Stimulated activated CD4-positive, alpha-beta T cell treated with anti-CD3 and anti-CD28 coated beads, Interleukin-15, amount 100 ng/mL, for 24 hours (primary cell): Measurements from ENCODE around the gene SAXO1.
"Not testable (repeated sequence)": the region's sequence is repeated elsewhere in the genome, so short reads cannot be mapped to it uniquely, and the experiment has no call there.

Experiments
- DNase-seq: peaks from one replicate; pipeline ENCODE4 v3.0.0-alpha.2; 2020

SAXO1 gene

GRCh38 chr9:18955626-18956025, 77.4 kb downstream of the SAXO1 start:
- DNase-seq: no peak

- DNase-seq: no peak
Observed at GRCh38 chr9:18951936-18952335, 81.1 kb downstream of the SAXO1 start.

GRCh38 chr9:18947892-18948339, 85.1 kb downstream of the SAXO1 start:
- DNase-seq: no peak

- no peak for DNase-seq
Observed at GRCh38 chr9:18942801-18943200, 90.2 kb downstream of the SAXO1 start.

GRCh38 chr9:18941060-18941740, 91.8 kb downstream of the SAXO1 start:
- DNase-seq: no peak

- no peak for DNase-seq
Observed at GRCh38 chr9:18939943-18940342, 93.1 kb downstream of the SAXO1 start.

GRCh38 chr9:18936094-18936871, 96.7 kb downstream of the SAXO1 start:
- no peak for DNase-seq

- no peak for DNase-seq
Observed at GRCh38 chr9:18935541-18935940, 97.5 kb downstream of the SAXO1 start.

GRCh38 chr9:18930611-18931010, 102.4 kb downstream of the SAXO1 start:
- not testable (repeated sequence) for DNase-seq

- DNase-seq: no peak
Observed at GRCh38 chr9:18928711-18929110, 104.3 kb downstream of the SAXO1 start.

- no peak for DNase-seq
Observed at GRCh38 chr9:18926513-18926912, 106.5 kb downstream of the SAXO1 start.

- DNase-seq: no peak
Observed at GRCh38 chr9:18925880-18926279, 107.1 kb downstream of the SAXO1 start.

GRCh38 chr9:18923671-18924430, 109.2 kb downstream of the SAXO1 start:
- no peak for DNase-seq

GRCh38 chr9:18923167-18923566, 109.8 kb downstream of the SAXO1 start:
- DNase-seq: no peak

GRCh38 chr9:18922161-18922885, 110.7 kb downstream of the SAXO1 start:
- no peak for DNase-seq

- DNase-seq: no peak
Observed at GRCh38 chr9:18921366-18922075, 111.5 kb downstream of the SAXO1 start.

GRCh38 chr9:18920141-18921084, 112.6 kb downstream of the SAXO1 start:
- DNase-seq: no peak

GRCh38 chr9:18911714-18912342, 121.2 kb downstream of the SAXO1 start:
- no peak for DNase-seq

- DNase-seq: no peak
Observed at GRCh38 chr9:18910916-18911315, 122.1 kb downstream of the SAXO1 start.

GRCh38 chr9:18910435-18910834, 122.6 kb downstream of the SAXO1 start:
- DNase-seq: no peak
